H9 (cell line): Measurements from ENCODE around the gene STK24. TPM values are rescaled to one million over a fixed set of nuclear protein-coding genes. Genes with fewer than 3 reads are reported as not detected.

Source experiments
- DNase-seq: peaks from one replicate; pipeline ENCODE4 v3.0.0-alpha.2; 2017
- H2AFZ ChIP-seq: one replicate; pipeline ENCODE4 v1.6.1; 2013; ENCODE audit warnings: mild to moderate bottlenecking, low read length, control low read depth, moderate library complexity
- H2AK5ac ChIP-seq: 2 replicates; pipeline ENCODE4 v1.6.1; 2013; ENCODE audit warnings: low read length, control low read depth, mixed read lengths; ENCODE audit not compliant: insufficient read length
- H2BK120ac ChIP-seq: one replicate; pipeline ENCODE4 v1.6.1; 2013; ENCODE audit warnings: low read depth, mild to moderate bottlenecking, low read length, control low read depth, inconsistent platforms; ENCODE audit not compliant: poor library complexity, severe bottlenecking
- H2BK12ac ChIP-seq: 2 replicates; pipeline ENCODE4 v1.6.1; 2013; ENCODE audit warnings: low read length, control low read depth, mixed read lengths, low read depth; ENCODE audit not compliant: insufficient read length
- H2BK15ac ChIP-seq: 2 replicates; pipeline ENCODE4 v1.6.1; 2013; ENCODE audit warnings: low read depth, low read length, control low read depth
- H2BK20ac ChIP-seq: one replicate; pipeline ENCODE4 v1.6.1; 2013; ENCODE audit warnings: low read depth, mild to moderate bottlenecking, low read length, control low read depth, inconsistent platforms; ENCODE audit not compliant: poor library complexity, severe bottlenecking
- H2BK5ac ChIP-seq: 2 replicates; pipeline ENCODE4 v1.6.1; 2013; ENCODE audit warnings: low read length, control low read depth, mixed read lengths; ENCODE audit not compliant: insufficient read length
- H3K14ac ChIP-seq: 2 replicates; pipeline ENCODE4 v1.6.1; 2013; ENCODE audit warnings: low read length, control low read depth; ENCODE audit not compliant: insufficient read depth
- H3K18ac ChIP-seq: 2 replicates; pipeline ENCODE4 v1.6.1; 2013; ENCODE audit warnings: low read depth, mild to moderate bottlenecking, mixed read lengths, low read length, control low read depth; ENCODE audit not compliant: insufficient read length
- H3K23ac ChIP-seq: 2 replicates; pipeline ENCODE4 v1.6.1; 2013; ENCODE audit warnings: low read length, control low read depth, mixed read lengths, low read depth; ENCODE audit not compliant: insufficient read length
- H3K23me2 ChIP-seq: 2 replicates; pipeline ENCODE4 v1.6.1; 2013; ENCODE audit warnings: low read depth, mild to moderate bottlenecking, mixed read lengths, low read length, control low read depth; ENCODE audit not compliant: insufficient read length, poor library complexity, severe bottlenecking
- H3K27ac ChIP-seq: 2 replicates; pipeline ENCODE4 v1.5.1; 2013; ENCODE audit warnings: low read length, control low read depth, mixed read lengths, low read depth; ENCODE audit not compliant: insufficient read length
- H3K27me3 ChIP-seq: 2 replicates; pipeline ENCODE4 v1.6.1; 2013; ENCODE audit warnings: low read length, control low read depth, inconsistent platforms; ENCODE audit not compliant: insufficient read depth
- H3K4ac ChIP-seq: 2 replicates; pipeline ENCODE4 v1.6.1; 2013; ENCODE audit warnings: low read depth, mild to moderate bottlenecking, control low read depth, inconsistent platforms, low read length, moderate library complexity
- H3K4me1 ChIP-seq: 2 replicates; pipeline ENCODE4 v1.6.1; 2013; ENCODE audit warnings: low read length, control low read depth, inconsistent platforms; ENCODE audit not compliant: insufficient read depth
- H3K4me2 ChIP-seq: 2 replicates; pipeline ENCODE4 v1.6.1; 2013; ENCODE audit warnings: low read length, control low read depth, mixed read lengths; ENCODE audit not compliant: insufficient read length, insufficient read depth
- H3K56ac ChIP-seq: 2 replicates; pipeline ENCODE4 v1.6.1; 2013; ENCODE audit warnings: low read depth, mild to moderate bottlenecking, mixed read lengths, low read length, control low read depth; ENCODE audit not compliant: insufficient read length
- H3K79me1 ChIP-seq: 2 replicates; pipeline ENCODE4 v1.6.1; 2013; ENCODE audit warnings: low read depth, mild to moderate bottlenecking, moderate library complexity, low read length, control low read depth, inconsistent platforms; ENCODE audit not compliant: insufficient read depth, poor library complexity, severe bottlenecking
- H3K79me2 ChIP-seq: 2 replicates; pipeline ENCODE4 v1.6.1; 2013; ENCODE audit warnings: low read length, control low read depth, inconsistent platforms; ENCODE audit not compliant: insufficient read depth
- H3K9ac ChIP-seq: 2 replicates; pipeline ENCODE4 v1.6.1; 2013; ENCODE audit warnings: low read length, control low read depth, mixed read lengths; ENCODE audit not compliant: insufficient read length; ENCODE audit errors: extremely low read depth
- H3K9me3 ChIP-seq: one replicate; pipeline ENCODE4 v1.6.1; 2013; ENCODE audit warnings: low read depth, low read length, inconsistent platforms; ENCODE audit not compliant: control insufficient read depth
- H3T11ph ChIP-seq: one replicate; pipeline ENCODE4 v1.6.1; 2013; ENCODE audit warnings: mild to moderate bottlenecking, low read length, control low read depth, inconsistent platforms
- H4K20me1 ChIP-seq: one replicate; pipeline ENCODE4 v1.6.1; 2013; ENCODE audit not compliant: control insufficient read depth, insufficient read length, insufficient read depth
- H4K5ac ChIP-seq: 2 replicates; pipeline ENCODE4 v1.6.1; 2013; ENCODE audit warnings: low read depth, mild to moderate bottlenecking, mixed read lengths, low read length, control low read depth; ENCODE audit not compliant: insufficient read length
- H4K8ac ChIP-seq: replicated peaks from 2 replicates; pipeline ENCODE4 v1.6.1; 2013; ENCODE audit warnings: low read length, control low read depth, mixed read lengths, low read depth; ENCODE audit not compliant: insufficient read length
- H4K91ac ChIP-seq: 2 replicates; pipeline ENCODE4 v1.6.1; 2013; ENCODE audit warnings: low read depth, mild to moderate bottlenecking, moderate library complexity, mixed read lengths, low read length, control low read depth; ENCODE audit not compliant: insufficient read length
- H3K27ac Mint-ChIP-seq, 3 experiments: 2 replicates in 2 of 3; 3 replicates in 1 of 3; pipeline ENCODE4 v1.8.0; 2020 to 2021; ENCODE audit warnings: mixed read lengths in 3 of 3, mild to moderate bottlenecking in 1 of 3, moderate library complexity in 1 of 3
- H3K27me3 Mint-ChIP-seq: 2 replicates; pipeline ENCODE4 v1.8.0; 2021; ENCODE audit warnings: low read depth, mild to moderate bottlenecking, moderate library complexity, mixed read lengths
- H3K36me3 Mint-ChIP-seq, 3 experiments: 2 replicates in 2 of 3; 3 replicates in 1 of 3; pipeline ENCODE4 v1.8.0; 2020 to 2021; ENCODE audit warnings: low read depth in 3 of 3, mixed read lengths in 3 of 3; ENCODE audit not compliant: insufficient read depth in 1 of 3
- H3K4me1 Mint-ChIP-seq, 2 experiments: 2 replicates each; pipeline ENCODE4 v1.8.0; 2020; ENCODE audit warnings: mixed read lengths in 2 of 2
- H3K4me3 Mint-ChIP-seq, 2 experiments: 2 replicates in 1 of 2; 3 replicates in 1 of 2; pipeline ENCODE4 v1.8.0; 2020 to 2021; ENCODE audit warnings: mild to moderate bottlenecking in 2 of 2, mixed read lengths in 2 of 2, moderate library complexity in 1 of 2
- H3K9me3 Mint-ChIP-seq, 2 experiments: 2 replicates in 1 of 2; 3 replicates in 1 of 2; pipeline ENCODE4 v1.8.0; 2020; ENCODE audit warnings: mild to moderate bottlenecking in 2 of 2, mixed read lengths in 2 of 2, moderate library complexity in 1 of 2
- CTCF ChIP-seq: fragments of 200-600 bp; sonication (generic); conservative IDR thresholded peaks from 3 replicates; pipeline ENCODE4 v1.8.0; 2021; ENCODE audit warnings: antibody characterized with exemption, mild to moderate bottlenecking
- WGBS: extraction: QIAGEN DNeasy Blood & Tissue Kit; methylation state at CpG from one replicate; pipeline ENCODE4 v1.1.7; 2013; ENCODE audit warnings: missing lambda C conversion rate, low lambda C conversion rate, mixed read lengths; ENCODE audit not compliant: insufficient read length; ENCODE audit errors: extremely low coverage; 5-methylcytosine and 5-hydroxymethylcytosine counted together
- total RNA-seq: library from RNA; stranded (reverse); gene quantifications from 2 replicates; pipeline ENCODE4 v1.2.1, GENCODE V29; 2021

STK24 gene
- total RNA-seq, 1 experiment from 2014 or later: 134 TPM

GRCh38 chr13:98571955-98572662 lies 4.8 kb downstream of the STK24 start:
- Histone ChIP-seq H3K27me3 (no peaks in the 10 kb centered on the region), H2BK12ac (no peak overlapping the region), H4K5ac (no peak overlapping the region), H2AK5ac (no peak overlapping the region), H4K20me1 (no peaks in the 10 kb centered on the region), H3T11ph (no peak overlapping the region), H3K23me2 (peaks cover 6% of the 10 kb centered on the region), H2AFZ (no peak overlapping the region), H4K8ac (no peak overlapping the region), H3K9me3 (no peaks in the 10 kb centered on the region), H3K56ac (no peak overlapping the region), H3K79me2 (peaks cover 64% of the 10 kb centered on the region; the same call in 1 of the 2 replicates), H2BK120ac (no peak overlapping the region), H3K14ac (no peak overlapping the region), H3K79me1 (peaks cover 2% of the 10 kb centered on the region), H3K4me1 (peaks cover 14% of the 10 kb centered on the region; the same call in 1 of the 2 replicates), H2BK15ac (no peak overlapping the region), H2BK5ac (no peak overlapping the region), H3K4ac (no peak overlapping the region), H3K23ac (no peak overlapping the region), H3K4me2 (no peak overlapping the region), H4K91ac (no peak overlapping the region), H3K27ac (no peak overlapping the region), H2BK20ac (no peak overlapping the region), H3K18ac (no peak overlapping the region), H3K9ac (no peak overlapping the region)
- no peaks in the 10 kb centered on the region for H3K27me3 Mint-ChIP-seq
- peak overlapping the region in 1 of 2 experiments; percentile 9; a peak in 3 of 5 replicates for H3K4me3 Mint-ChIP-seq
- no peak for DNase-seq
- peaks cover 7 to 23% (median 16%) of the 10 kb centered on the region in 3 experiments for H3K36me3 Mint-ChIP-seq
- TF ChIP-seq CTCF: no peak
- H3K27ac Mint-ChIP-seq: peak overlapping the region in 2 of 3 experiments; percentile 48 to 56; a peak in 4 of 7 replicates
- H3K4me1 Mint-ChIP-seq: peaks cover 74 to 79% of the 10 kb centered on the region in 2 experiments
- no peaks in the 10 kb centered on the region; a peak in 1 of 5 replicates for H3K9me3 Mint-ChIP-seq
- WGBS: no CpG with 5 or more reads among the region's 11 CpGs
